Measurements from ENCODE around the gene GTF3C5. TPM values are rescaled to one million over a fixed set of nuclear protein-coding genes. Genes with fewer than 3 reads are reported as not detected.
A peak's percentile ranks its signal among the peaks of the same experiment; 100 is the strongest.

Gene GTF3C5
- total and polyA plus RNA-seq, 8 donors = 17.4 to 68.5 (median 25.1) TPM

- DNase-seq (peak in 1 of 6 donors; percentile 71), ATAC-seq (no peak), FAIRE-seq (no peak)
- no peak for TF ChIP-seq CTCF (IDR thresholded peaks at IDR 0.05)
- Histone ChIP-seq H3K9me3 (no peaks in the 10 kb centered on the region), H3K36me3 (peaks cover 5 to 81% (median 62%) of the 10 kb centered on the region in 3 donors), H3K4me1 (no peaks in the 10 kb centered on the region), H3K27ac (no peak overlapping the region), H3K4me3 (no peak overlapping the region), H3K27me3 (no peaks in the 10 kb centered on the region)
- intact Hi-C loops (cut with DNase I) = loop anchor here in 1 of 3 donors (2.0 to 5.0 kb wide), 2 partner anchors 42 to 60 kb away; no protein-coding TSS in a partner anchor
- 90 to 91% methylated on average over 21 of the region's 21 CpGs for WGBS, 2 donors
These were observed 71.6 kb downstream of the GTF3C5 start for GRCh38 chr9:133102190-133103021.

GRCh38 chr9:133103183-133103986 lies 72.6 kb downstream of the GTF3C5 start:
- WGBS, 2 donors = 42 to 49% methylated on average over 14 of the region's 14 CpGs
- FAIRE-seq = no peak

GRCh38 chr9:133103987-133104505 lies 73.2 kb downstream of the GTF3C5 start:
- no peaks in the 10 kb centered on the region for H3K27me3 ChIP-seq
- ATAC-seq (peak in 1 of 4 donors; percentile 3), FAIRE-seq (no peak), DNase-seq (peak in 4 of 6 donors; percentile 16 to 62 (median 48))
- no peak overlapping the region for H3K27ac ChIP-seq
- peaks cover 8 to 81% (median 65%) of the 10 kb centered on the region in 3 donors for H3K36me3 ChIP-seq
- H3K4me1 ChIP-seq = no peaks in the 10 kb centered on the region
- H3K9me3 ChIP-seq = no peaks in the 10 kb centered on the region
- 85 to 92% methylated on average over 12 of the region's 12 CpGs for WGBS, 2 donors
- intact Hi-C loops (cut with DNase I) = loop anchor here in 1 of 3 donors (2.0 to 5.0 kb wide), 2 partner anchors 41 to 62 kb away; no protein-coding TSS in a partner anchor
- TF ChIP-seq CTCF (IDR thresholded peaks at IDR 0.05) = no peak
- no peak overlapping the region for H3K4me3 ChIP-seq

More at GRCh38 chr9:133103183-133103986, 72.6 kb downstream of the GTF3C5 start:
- DNase-seq (peak in 5 of 6 donors; percentile 58 to 92 (median 79)), ATAC-seq (peak; percentile 57 to 90 (median 85))
- peaks cover 5 to 81% (median 65%) of the 10 kb centered on the region in 3 donors for H3K36me3 ChIP-seq
- no peaks in the 10 kb centered on the region for H3K27me3 ChIP-seq
- peak; percentile 93 to 97 (median 96) for TF ChIP-seq CTCF (IDR thresholded peaks at IDR 0.05)
- H3K27ac ChIP-seq = no peak overlapping the region
- no peak overlapping the region for H3K4me3 ChIP-seq
- no peaks in the 10 kb centered on the region for H3K4me1 ChIP-seq
- intact Hi-C loops (cut with DNase I) = loop anchor here in 1 of 3 donors (2.0 to 5.0 kb wide), 2 partner anchors 41 to 61 kb away; no protein-coding TSS in a partner anchor
- no peaks in the 10 kb centered on the region for H3K9me3 ChIP-seq

GRCh38 chr9:133104718-133105460 lies 74.1 kb downstream of the GTF3C5 start:
- DNase-seq = peak in 4 of 6 donors; percentile 14 to 59 (median 40)
- ATAC-seq = no peak
- no peak for TF ChIP-seq CTCF (IDR thresholded peaks at IDR 0.05)
- WGBS, 2 donors = 86 to 90% methylated on average over 15 of the region's 15 CpGs
- intact Hi-C loops (cut with DNase I) = loop anchor here in 2 of 3 donors (5.0 kb wide), 2 partner anchors 37 to 63 kb away; no protein-coding TSS in a partner anchor
- Histone ChIP-seq H3K36me3 (peaks cover 9 to 79% (median 65%) of the 10 kb centered on the region in 3 donors), H3K9me3 (no peaks in the 10 kb centered on the region), H3K4me3 (no peak overlapping the region), H3K27me3 (no peaks in the 10 kb centered on the region), H3K27ac (no peak overlapping the region), H3K4me1 (no peaks in the 10 kb centered on the region)
- FAIRE-seq = no peak

All from pancreas (tissue), 10 donors.